OCI-LY1 (cell line): ENCODE measurements around the gene HS3ST4.

Experiments
- EZH2 ChIP-seq: fragments of 200-600 bp; sonication (generic), shearing (Covaris generic); IDR thresholded peaks from 2 replicates; pipeline ENCODE4 v1.8.0; 2017; ENCODE audit warnings: borderline replicate concordance, mixed run types, mild to moderate bottlenecking, antibody characterized with exemption, low read length, moderate library complexity, mixed read lengths
- TF ChIP-seq, protein P1 (sequence below): fragments of 200-600 bp; sonication (generic), shearing (Covaris generic); IDR thresholded peaks from 2 replicates; pipeline ENCODE4 v1.5.1; 2017; ENCODE audit warnings: mild to moderate bottlenecking, antibody characterized with exemption, low read length, moderate library complexity, mixed read lengths

DNA sequence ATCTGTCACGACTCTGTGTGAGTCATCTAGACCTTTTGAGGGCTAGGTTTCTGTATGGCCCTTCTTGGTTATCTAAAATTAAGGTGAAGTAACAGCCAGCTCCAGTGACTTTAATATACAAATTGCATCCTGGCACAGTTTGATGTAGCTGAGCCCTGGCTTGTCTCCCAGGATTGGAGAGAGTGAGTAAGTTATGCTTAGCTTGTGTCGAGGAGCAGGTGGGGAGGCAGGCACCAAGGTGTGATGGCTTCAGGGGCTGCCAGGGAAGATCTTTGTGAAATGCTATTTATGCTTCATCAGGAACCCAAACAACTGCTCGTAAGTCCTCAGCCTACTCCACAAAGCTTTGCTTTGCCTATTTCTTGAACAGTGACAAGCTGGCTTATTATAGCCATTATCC, 261.2 kb downstream of the HS3ST4 start:
- TF ChIP-seq EZH2: no peak
- TF ChIP-seq, protein P1, sequence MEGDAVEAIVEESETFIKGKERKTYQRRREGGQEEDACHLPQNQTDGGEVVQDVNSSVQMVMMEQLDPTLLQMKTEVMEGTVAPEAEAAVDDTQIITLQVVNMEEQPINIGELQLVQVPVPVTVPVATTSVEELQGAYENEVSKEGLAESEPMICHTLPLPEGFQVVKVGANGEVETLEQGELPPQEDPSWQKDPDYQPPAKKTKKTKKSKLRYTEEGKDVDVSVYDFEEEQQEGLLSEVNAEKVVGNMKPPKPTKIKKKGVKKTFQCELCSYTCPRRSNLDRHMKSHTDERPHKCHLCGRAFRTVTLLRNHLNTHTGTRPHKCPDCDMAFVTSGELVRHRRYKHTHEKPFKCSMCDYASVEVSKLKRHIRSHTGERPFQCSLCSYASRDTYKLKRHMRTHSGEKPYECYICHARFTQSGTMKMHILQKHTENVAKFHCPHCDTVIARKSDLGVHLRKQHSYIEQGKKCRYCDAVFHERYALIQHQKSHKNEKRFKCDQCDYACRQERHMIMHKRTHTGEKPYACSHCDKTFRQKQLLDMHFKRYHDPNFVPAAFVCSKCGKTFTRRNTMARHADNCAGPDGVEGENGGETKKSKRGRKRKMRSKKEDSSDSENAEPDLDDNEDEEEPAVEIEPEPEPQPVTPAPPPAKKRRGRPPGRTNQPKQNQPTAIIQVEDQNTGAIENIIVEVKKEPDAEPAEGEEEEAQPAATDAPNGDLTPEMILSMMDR: no peak
